Activated CD4-positive, CD25-positive, alpha-beta regulatory T cell treated with anti-CD3 and anti-CD28 coated beads, Interleukin-2, amount 50 U/mL, for 16 hours (primary cell): ENCODE data around the gene GAREM1.
"Not testable (repeated sequence)": the region's sequence is repeated elsewhere in the genome, so short reads cannot be mapped to it uniquely, and the experiment has no call there.

ENCODE experiments used
- DNase-seq: peaks from one replicate; pipeline ENCODE4 v3.0.0-alpha.2; 2020; ENCODE audit warnings: low read depth, low spot score

GAREM1 gene

DNA sequence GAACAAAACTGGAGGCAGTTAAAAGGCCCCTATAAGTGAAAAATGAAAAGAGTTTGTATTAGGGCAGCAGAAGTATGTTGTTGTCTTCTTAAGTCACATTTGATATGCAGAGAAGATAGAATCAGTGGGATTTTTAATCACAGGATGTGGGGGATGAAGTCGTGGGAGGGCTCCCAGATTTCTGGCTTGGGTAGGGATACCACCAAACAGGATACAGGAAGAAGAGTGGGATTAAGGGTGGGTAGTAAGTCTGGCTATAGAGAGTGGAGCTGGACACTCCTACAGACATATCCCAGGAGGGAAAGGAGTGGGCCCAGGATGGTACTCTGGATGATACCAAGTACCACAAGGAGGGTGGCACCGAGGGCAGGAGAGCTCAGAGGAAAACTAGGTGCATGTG, 99.3 kb downstream of the GAREM1 start:
- no peak for DNase-seq

DNA sequence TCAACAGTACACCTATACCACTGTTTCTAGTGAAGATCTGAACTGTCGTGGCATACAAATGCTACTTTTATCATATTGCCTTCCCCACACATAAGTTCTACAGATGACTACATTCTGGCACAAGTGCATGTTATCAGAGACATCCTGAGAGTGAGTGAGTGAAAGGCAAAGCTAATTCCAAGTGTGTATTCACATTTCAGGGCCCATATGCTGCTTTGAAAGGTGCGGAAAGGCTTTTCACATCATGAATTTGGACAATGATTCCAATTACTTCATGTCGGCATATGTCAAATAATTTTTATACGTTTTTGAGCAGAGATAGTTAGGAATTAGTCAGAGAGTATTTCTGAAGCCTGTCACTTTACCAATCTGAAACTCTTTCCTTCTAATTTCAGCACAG, 101.7 kb downstream of the GAREM1 start:
- DNase-seq = no peak

DNA sequence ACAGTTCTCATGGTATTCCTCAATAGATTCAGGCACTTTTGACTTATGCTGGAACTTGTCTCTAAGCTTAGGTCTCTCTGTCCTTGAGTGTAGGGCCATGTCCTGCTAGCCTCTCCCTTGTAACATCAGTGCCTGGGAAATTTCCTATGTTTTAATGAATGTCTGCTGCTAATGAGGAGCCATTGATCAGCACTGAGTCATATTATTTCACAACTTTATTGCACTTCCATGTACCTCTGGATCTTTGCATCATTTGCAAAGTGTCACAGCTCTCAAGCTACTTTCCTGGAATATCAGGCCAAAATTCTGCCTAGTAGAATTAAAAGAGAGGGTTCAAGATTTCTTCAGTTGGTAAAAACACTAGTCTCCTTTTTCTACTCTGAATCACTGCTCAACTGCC, 102.5 kb downstream of the GAREM1 start:
- DNase-seq = no peak

DNA sequence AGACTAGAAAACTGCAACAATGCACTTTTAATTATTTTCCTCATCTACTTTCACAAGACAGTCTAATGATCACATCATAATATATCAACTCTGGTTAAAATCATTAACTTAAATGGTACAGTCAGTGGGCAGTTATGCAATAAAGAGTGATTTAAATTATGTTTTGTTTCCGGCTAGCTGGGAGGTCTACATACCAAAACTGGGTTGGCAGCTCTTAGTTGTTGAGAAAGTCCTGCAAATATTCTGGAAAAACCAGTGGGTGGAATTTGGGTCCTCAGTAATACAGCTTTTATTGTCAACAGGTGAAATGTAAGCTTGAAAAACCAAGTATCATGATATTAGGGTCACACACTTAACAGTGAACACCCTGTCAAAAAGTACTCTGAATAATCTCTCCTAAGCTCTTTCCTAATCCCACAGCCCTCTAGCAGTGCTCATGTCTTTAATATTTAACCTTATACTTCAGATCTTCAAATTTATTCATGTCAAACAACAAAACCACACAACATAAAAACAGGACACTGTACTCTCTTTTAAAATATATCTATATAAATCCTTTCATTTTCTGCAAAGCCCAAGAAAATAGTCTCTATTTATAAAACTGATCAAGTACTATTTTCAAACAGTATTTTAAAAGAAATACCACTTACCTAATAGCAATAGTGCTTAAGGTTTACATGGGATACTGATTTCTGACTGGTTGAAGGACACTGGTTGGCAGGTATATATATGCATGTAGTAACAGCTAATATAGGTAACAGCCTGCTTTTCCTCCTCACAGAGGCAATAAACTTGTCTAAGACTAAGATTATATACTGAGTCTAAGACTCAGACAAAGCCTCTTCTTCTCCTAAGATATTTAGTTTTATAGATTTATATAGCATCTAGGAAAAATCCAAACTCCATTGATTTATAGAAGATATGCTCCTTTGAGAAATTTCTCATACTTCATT, 103.8 kb downstream of the GAREM1 start:
- DNase-seq = no peak

DNA sequence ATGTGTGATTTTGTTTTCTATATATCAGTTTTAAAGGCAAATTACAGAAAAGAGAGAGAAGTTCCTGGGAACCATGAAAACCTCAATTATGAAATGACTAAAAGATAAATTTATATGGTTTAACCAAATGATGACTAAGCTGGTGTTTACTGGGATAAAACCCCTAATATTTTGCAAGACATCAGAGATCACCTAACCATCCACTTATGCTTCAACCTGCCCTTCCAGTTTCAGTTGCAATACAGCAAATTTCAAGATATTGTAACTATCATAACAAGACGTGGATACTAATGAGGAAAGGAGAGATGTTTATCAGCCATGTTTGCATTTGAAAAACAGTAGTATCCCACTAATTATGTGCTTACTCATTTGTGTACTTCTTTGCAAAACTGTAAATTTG, 108.2 kb downstream of the GAREM1 start:
- no peak for DNase-seq

DNA sequence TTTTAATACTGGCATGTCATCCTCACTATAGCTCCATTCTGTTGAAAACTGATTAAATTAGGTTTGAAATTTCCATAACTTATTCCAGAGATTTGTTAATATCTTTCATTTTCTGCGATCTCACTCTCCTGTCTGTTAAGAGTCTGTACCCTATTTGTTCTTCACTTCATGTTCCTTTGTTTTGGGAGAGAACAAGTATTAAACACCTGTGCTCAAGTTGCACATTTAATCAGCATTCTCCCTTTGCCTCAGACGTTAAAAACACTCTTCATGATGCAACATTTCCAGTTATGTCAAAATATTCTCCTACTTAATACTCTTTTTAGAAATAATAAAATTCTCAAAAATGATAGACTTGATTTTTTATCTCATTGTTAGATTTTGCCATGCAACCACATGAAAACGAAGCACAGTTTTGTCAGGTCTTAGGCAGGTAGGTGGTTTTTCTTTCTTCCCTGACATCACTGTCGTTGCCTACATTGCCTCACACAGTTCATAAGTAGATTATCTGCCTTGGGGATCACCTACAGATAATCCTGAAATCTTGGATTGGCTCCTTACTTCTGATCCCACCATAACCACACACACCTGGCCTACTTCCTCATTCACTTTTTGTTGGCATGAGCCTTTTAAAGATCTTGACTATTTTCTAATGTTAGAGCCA, 109.9 kb downstream of the GAREM1 start:
- no peak for DNase-seq

DNA sequence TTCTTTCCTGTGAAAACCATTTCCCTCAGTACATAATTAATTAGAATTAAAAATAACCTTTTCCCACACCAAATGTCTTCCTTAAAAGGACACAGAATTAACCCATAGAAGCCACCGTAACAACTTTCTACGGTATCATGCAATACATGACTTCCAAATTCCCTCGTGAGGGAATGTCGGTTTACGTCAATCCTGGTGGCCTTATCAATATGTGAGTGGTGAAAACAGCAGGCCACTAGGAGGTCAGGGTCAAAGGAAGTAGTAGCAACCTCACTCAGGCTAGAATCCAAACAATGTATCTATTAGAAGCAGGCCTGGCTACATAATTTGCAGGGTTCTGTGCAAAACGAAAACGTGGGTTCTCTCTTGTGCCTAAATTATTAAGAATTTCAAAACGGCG, 112.2 kb downstream of the GAREM1 start:
- DNase-seq = no peak

DNA sequence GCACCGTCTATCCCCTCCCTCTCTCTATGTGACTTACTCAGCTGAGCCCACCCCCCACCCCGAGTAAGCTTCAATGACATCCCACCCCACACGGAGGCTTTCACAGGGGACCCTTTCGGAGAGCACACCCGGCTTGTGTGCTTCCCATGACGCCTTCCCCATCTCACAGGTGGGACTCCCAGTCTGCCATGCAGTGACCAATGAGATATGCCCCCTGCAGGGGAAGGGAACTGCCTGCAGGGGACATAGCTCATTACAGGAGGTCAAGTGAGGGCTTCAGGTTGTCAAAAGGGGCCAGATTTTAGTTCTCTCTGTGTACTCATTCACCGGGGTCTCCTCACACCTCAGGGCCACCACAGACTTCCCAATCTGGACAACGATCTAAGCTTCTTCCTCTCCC, 112.6 kb downstream of the GAREM1 start:
- no peak for DNase-seq

DNA sequence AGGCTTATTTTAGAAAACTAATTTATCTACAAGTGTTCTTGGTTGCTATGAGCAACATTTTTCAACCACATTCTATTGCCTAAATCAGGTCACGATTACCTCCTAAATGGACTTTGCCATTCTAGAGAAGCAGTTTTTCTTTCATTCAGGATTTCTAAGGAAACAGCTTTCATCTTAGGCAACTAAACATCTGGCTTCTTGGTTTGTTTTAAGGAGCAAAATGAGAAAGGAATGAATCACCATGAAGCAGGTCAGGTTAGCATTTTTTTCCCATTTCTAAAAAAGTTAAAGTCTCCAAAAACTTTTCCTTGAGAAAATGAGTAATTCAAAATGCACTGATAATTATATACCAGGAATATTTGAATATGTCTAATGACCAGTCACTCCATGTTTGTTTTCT, 114.8 kb downstream of the GAREM1 start:
- DNase-seq = no peak

GRCh38 chr18:32354518-32354917, 116.2 kb downstream of the GAREM1 start:
- DNase-seq = no peak

DNA sequence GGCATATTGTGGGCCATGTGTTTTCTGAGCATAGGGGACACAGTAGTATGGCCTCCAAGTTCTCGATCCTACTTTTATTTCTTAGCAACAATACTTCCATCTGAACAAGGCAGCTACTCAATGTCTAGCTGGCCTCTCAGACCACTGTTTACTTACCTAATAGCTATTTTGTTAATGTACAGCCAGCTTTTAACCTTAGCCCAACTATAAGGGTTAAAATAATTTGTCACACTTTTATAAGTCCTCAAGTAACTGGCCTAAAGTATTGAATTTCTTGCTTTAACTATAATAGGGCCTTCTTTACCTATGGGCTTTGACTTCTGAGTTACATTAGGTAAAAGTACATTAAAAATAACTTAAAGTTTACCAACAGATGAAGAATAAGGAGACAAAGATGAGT, 117.4 kb downstream of the GAREM1 start:
- DNase-seq = no peak

DNA sequence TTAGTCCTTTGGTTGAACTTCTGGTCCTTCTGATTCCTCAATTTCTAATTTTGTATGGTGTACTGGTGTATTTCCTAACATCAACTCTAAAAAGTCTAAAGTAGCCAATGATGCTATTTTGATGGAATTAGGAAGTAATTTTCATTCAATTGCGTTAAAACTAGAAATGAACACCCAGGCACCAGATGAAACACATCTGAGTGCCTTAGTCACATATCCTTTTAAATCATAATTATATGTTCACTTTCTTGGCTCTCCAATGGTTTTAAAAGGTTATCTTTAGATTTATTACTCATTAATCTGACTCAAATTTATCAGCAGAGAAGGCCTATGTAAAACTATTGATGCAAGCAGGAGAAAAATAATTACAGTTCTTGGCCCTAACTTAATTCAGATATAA, 119.7 kb downstream of the GAREM1 start:
- DNase-seq = no peak

DNA sequence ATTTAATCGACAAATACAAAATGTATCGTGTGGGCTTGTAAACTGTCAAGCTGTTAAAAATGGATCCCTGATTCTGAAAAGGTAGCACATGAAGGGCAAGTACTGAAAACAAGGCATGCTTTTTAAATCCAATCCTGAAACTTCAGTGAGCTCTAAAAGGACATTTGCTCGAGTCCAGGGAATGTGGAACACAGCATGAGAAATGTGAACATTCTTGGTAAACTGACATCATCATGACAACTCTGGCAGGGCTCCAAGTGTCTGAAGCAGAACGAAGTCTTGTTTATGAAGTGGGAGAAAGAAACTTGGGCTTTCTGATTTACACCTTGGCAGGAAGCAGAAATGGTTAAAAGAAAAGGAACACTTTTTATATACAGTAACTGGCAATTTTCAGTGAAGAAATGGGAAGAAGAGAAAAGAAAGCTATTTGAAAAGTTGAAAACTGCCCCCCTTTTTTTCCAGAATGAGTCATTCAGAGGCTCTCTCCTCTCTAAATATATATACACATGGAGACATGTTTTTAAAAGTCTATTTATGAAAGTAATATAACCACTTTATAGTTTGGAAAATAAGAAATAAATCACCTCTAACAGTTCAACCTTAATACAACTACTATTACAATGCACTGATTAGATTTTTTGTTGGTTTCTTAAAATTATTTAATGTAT, 120.8 kb downstream of the GAREM1 start:
- DNase-seq = no peak

DNA sequence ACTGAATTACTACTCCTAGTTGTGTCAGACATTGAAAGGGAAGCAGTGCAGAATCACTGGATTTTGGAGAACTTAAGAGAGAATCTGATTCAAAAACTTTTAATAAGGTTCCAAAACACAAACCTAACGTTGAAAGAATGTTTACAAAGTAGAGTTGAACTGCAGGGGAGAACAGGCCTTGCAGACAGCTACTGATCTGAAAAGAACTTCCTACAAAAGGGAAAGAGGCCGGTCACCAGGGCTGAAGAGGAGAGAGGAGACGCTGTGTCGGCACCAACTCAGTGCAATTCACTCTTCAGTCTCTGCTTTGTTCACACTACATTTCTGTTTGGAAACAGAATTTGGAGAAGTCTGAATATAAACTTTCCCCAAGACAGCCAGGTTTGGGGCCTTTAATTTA, 124.0 kb downstream of the GAREM1 start:
- DNase-seq = no peak

- DNase-seq = no peak
Observed at GRCh38 chr18:32343634-32344033, 127.0 kb downstream of the GAREM1 start.

GRCh38 chr18:32341112-32341511, 129.6 kb downstream of the GAREM1 start:
- DNase-seq = not testable (repeated sequence)

DNA sequence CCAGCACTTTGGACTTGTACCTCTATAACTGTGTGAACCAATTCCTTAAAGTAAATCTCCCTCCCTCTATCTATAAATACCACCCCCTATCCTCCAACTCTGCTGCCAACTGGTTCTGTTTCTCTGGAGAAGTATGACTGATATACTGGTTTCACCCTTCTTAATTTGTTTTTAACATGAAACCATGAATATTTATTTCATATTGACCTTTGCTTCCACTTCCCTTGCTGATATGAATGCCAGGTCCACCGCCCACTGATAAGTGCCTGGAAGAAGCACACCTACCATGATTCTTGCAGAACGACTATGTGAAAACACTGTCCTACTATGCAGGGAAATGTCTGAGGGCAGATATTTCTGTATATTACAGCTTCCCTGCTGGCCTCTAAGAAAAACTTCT, 131.6 kb downstream of the GAREM1 start:
- no peak for DNase-seq

DNA sequence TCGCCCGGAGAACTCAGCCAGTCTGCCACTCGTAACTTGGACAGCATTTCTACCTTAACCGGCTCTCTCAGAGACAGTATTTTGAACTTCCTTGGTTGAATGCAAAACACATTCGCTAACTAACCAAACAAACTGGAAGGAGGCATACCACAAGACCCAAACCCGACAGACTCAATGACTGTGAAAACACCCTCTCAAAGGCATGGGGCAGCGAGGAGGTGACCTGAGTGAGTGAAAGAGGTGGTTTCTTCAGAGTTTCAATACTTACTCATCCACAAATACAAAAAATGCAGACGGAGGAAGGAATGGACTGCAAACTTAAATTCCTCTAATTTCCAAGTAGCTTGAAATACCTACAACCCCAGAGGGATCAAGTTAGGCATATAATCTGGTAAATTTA, 132.9 kb downstream of the GAREM1 start:
- DNase-seq = no peak

DNA sequence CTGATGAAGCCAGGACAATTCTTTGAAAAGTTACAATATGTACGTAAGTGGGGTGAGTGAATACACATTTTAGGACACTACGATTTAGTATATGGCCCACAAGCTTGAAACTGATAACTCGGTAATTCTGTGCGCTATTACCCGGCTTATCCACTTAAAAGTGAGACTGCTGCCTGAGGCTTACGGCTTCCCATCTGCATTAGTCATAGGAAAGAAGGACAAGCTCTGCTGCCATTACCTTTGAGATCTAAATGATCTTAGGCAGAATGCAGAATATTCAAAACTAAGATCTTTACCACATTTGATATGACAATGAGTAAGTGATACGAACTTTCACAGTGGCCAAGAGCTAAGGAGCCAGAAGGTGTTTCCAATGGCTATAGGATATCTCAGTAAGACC, 133.3 kb downstream of the GAREM1 start:
- no peak for DNase-seq

GRCh38 chr18:32335228-32335627, 135.5 kb downstream of the GAREM1 start:
- no peak for DNase-seq

- no peak for DNase-seq
Observed at GRCh38 chr18:32333781-32334180, 136.9 kb downstream of the GAREM1 start.

GRCh38 chr18:32332708-32333107, 138.0 kb downstream of the GAREM1 start:
- no peak for DNase-seq

GRCh38 chr18:32328974-32329373, 141.7 kb downstream of the GAREM1 start:
- no peak for DNase-seq
